Dendritic cell treated with granulocyte-macrophage colony-stimulating factor and Interleukin-4, amounts not matched to agents 40 ng/mL and 50 ng/mL, for 4 days (primary cell): ENCODE data around the gene GK.
"Not testable (repeated sequence)": the region's sequence is repeated elsewhere in the genome, so short reads cannot be mapped to it uniquely, and the experiment has no call there.

Source experiments
- H3K27ac Mint-ChIP-seq: one replicate; pipeline ENCODE4 v1.8.0; 2022; ENCODE audit warnings: mild to moderate bottlenecking, mixed read lengths
- H3K27me3 Mint-ChIP-seq: one replicate; pipeline ENCODE4 v1.8.0; 2022; ENCODE audit warnings: mild to moderate bottlenecking, mixed read lengths
- H3K36me3 Mint-ChIP-seq: one replicate; pipeline ENCODE4 v1.8.0; 2022; ENCODE audit warnings: low read depth, mixed read lengths
- H3K4me1 Mint-ChIP-seq: one replicate; pipeline ENCODE4 v1.8.0; 2022; ENCODE audit warnings: low read depth, mixed read lengths
- H3K4me3 Mint-ChIP-seq: one replicate; pipeline ENCODE4 v1.8.0; 2022; ENCODE audit warnings: mild to moderate bottlenecking, moderate library complexity, mixed read lengths
- H3K9me3 Mint-ChIP-seq: one replicate; pipeline ENCODE4 v1.8.0; 2022; ENCODE audit warnings: mixed read lengths
- intact Hi-C: fragments of 100-400 bp; cut with micrococcal nuclease; formaldehyde crosslinking; loops from one replicate; pipeline ENCODE4 v1.15.0; 2022

GK gene

GRCh38 chrX:30653415-30654131 lies at the start of gene GK:
Gene GK (plus strand): TSS chrX:30653423. CDS start chrX:30653538, 115 bp downstream.
- H3K27me3 Mint-ChIP-seq: no peaks in the 10 kb centered on the region
- H3K4me1 Mint-ChIP-seq: peaks cover 14% of the 10 kb centered on the region
- H3K9me3 Mint-ChIP-seq: no peaks in the 10 kb centered on the region
- H3K36me3 Mint-ChIP-seq: peaks cover 16% of the 10 kb centered on the region
- peak within 1 kb of the TSS; percentile 87 for H3K4me3 Mint-ChIP-seq
- intact Hi-C loops: loop anchor here (10.0 kb wide), 1 partner anchor 79 kb away; the partner anchor contains the start of gene TASL
- H3K27ac Mint-ChIP-seq: peak within 1 kb of the TSS; percentile 96

GRCh38 chrX:30607155-30607554 lies 46.1 kb upstream of the GK start:
- intact Hi-C loops: no loop called here
- peaks cover 10% of the 10 kb centered on the region for H3K4me1 Mint-ChIP-seq
- H3K36me3 Mint-ChIP-seq: no peaks in the 10 kb centered on the region
- no peaks in the 10 kb centered on the region for H3K27me3 Mint-ChIP-seq
- no peaks in the 10 kb centered on the region for H3K9me3 Mint-ChIP-seq
- H3K27ac Mint-ChIP-seq: no peak overlapping the region
- H3K4me3 Mint-ChIP-seq: no peak overlapping the region

- no peak overlapping the region for H3K27ac Mint-ChIP-seq
- H3K27me3 Mint-ChIP-seq: no peaks in the 10 kb centered on the region
- H3K4me1 Mint-ChIP-seq: peaks cover under 1% of the 10 kb centered on the region
- H3K4me3 Mint-ChIP-seq: no peak overlapping the region
- H3K36me3 Mint-ChIP-seq: no peaks in the 10 kb centered on the region
- intact Hi-C loops: no loop called here
- H3K9me3 Mint-ChIP-seq: no peaks in the 10 kb centered on the region
Observed at GRCh38 chrX:30610026-30610425, 43.2 kb upstream of the GK start.

- no peaks in the 10 kb centered on the region for H3K36me3 Mint-ChIP-seq
- H3K27ac Mint-ChIP-seq: peak overlapping the region; percentile 84
- intact Hi-C loops: loop anchor here (2.0 kb wide), 2 partner anchors 13 to 35 kb away; partner anchors contain the start of gene TASL
- H3K4me1 Mint-ChIP-seq: no peaks in the 10 kb centered on the region
- no peaks in the 10 kb centered on the region for H3K9me3 Mint-ChIP-seq
- peak overlapping the region; percentile 61 for H3K4me3 Mint-ChIP-seq
- H3K27me3 Mint-ChIP-seq: no peaks in the 10 kb centered on the region
Observed at GRCh38 chrX:30612250-30612655, 41.0 kb upstream of the GK start.

GRCh38 chrX:30613721-30614120 lies 39.5 kb upstream of the GK start:
- Mint-ChIP-seq H3K36me3 (no peaks in the 10 kb centered on the region), H3K27me3 (no peaks in the 10 kb centered on the region), H3K4me3 (peak overlapping the region; percentile 44), H3K9me3 (no peaks in the 10 kb centered on the region), H3K4me1 (peaks cover 12% of the 10 kb centered on the region), H3K27ac (peak overlapping the region; percentile 84)
- intact Hi-C loops: loop anchor here (2.0 kb wide), 2 partner anchors 15 to 37 kb away; partner anchors contain the start of gene TASL

GRCh38 chrX:30615229-30615628 lies 38.0 kb upstream of the GK start:
- Mint-ChIP-seq H3K27ac (no peak overlapping the region), H3K27me3 (no peaks in the 10 kb centered on the region), H3K9me3 (no peaks in the 10 kb centered on the region), H3K4me3 (no peak overlapping the region), H3K4me1 (peaks cover 12% of the 10 kb centered on the region), H3K36me3 (no peaks in the 10 kb centered on the region)
- intact Hi-C loops: no loop called here

GRCh38 chrX:30618160-30618765 lies 35.0 kb upstream of the GK start:
- intact Hi-C loops: no loop called here
- peak overlapping the region; percentile 17 for H3K4me3 Mint-ChIP-seq
- H3K9me3 Mint-ChIP-seq: no peaks in the 10 kb centered on the region
- peak overlapping the region; percentile 61 for H3K27ac Mint-ChIP-seq
- H3K27me3 Mint-ChIP-seq: no peaks in the 10 kb centered on the region
- peaks cover 20% of the 10 kb centered on the region for H3K4me1 Mint-ChIP-seq
- no peaks in the 10 kb centered on the region for H3K36me3 Mint-ChIP-seq

GRCh38 chrX:30620125-30620524 lies 33.1 kb upstream of the GK start:
- Mint-ChIP-seq H3K4me3 (no peak overlapping the region), H3K36me3 (no peaks in the 10 kb centered on the region), H3K27ac (peak overlapping the region; percentile 77), H3K27me3 (no peaks in the 10 kb centered on the region), H3K4me1 (peaks cover 20% of the 10 kb centered on the region), H3K9me3 (no peaks in the 10 kb centered on the region)
- intact Hi-C loops: no loop called here

- Mint-ChIP-seq H3K27ac (peak overlapping the region; percentile 77), H3K36me3 (no peaks in the 10 kb centered on the region), H3K4me3 (no peak overlapping the region), H3K27me3 (no peaks in the 10 kb centered on the region), H3K4me1 (peaks cover 20% of the 10 kb centered on the region), H3K9me3 (no peaks in the 10 kb centered on the region)
- intact Hi-C loops: no loop called here
Observed at GRCh38 chrX:30620980-30621618, 32.1 kb upstream of the GK start.

- no peak overlapping the region for H3K4me3 Mint-ChIP-seq
- no peaks in the 10 kb centered on the region for H3K36me3 Mint-ChIP-seq
- no peak overlapping the region for H3K27ac Mint-ChIP-seq
- intact Hi-C loops: no loop called here
- H3K27me3 Mint-ChIP-seq: no peaks in the 10 kb centered on the region
- H3K9me3 Mint-ChIP-seq: no peaks in the 10 kb centered on the region
- peaks cover 23% of the 10 kb centered on the region for H3K4me1 Mint-ChIP-seq
Observed at GRCh38 chrX:30622361-30622760, 30.9 kb upstream of the GK start.

- no peaks in the 10 kb centered on the region for H3K27me3 Mint-ChIP-seq
Observed at GRCh38 chrX:30626402-30626801, 26.8 kb upstream of the GK start.

GRCh38 chrX:30627818-30628652 lies 25.2 kb upstream of the GK start:
- H3K4me3 Mint-ChIP-seq: no peak overlapping the region
- H3K27me3 Mint-ChIP-seq: no peaks in the 10 kb centered on the region
- no peak overlapping the region for H3K27ac Mint-ChIP-seq
- H3K9me3 Mint-ChIP-seq: no peaks in the 10 kb centered on the region
- H3K36me3 Mint-ChIP-seq: no peaks in the 10 kb centered on the region
- peaks cover 13% of the 10 kb centered on the region for H3K4me1 Mint-ChIP-seq
- intact Hi-C loops: no loop called here

More at GRCh38 chrX:30626402-30626801, 26.8 kb upstream of the GK start:
- intact Hi-C loops: no loop called here
- Mint-ChIP-seq H3K36me3 (no peaks in the 10 kb centered on the region), H3K9me3 (no peaks in the 10 kb centered on the region), H3K27ac (no peak overlapping the region), H3K4me1 (peaks cover 15% of the 10 kb centered on the region), H3K4me3 (no peak overlapping the region)

GRCh38 chrX:30634070-30634469 lies 19.2 kb upstream of the GK start:
- H3K9me3 Mint-ChIP-seq, H3K4me3 Mint-ChIP-seq, H3K36me3 Mint-ChIP-seq, H3K27me3 Mint-ChIP-seq, H3K27ac Mint-ChIP-seq: not testable (repeated sequence)
- peaks cover 13% of the 10 kb centered on the region for H3K4me1 Mint-ChIP-seq
- intact Hi-C loops: loop anchor here (2.0 kb wide), 1 partner anchor 79 kb away; no protein-coding TSS in a partner anchor
